Measurements from ENCODE around the gene LRRFIP1.

Gene LRRFIP1

DNA sequence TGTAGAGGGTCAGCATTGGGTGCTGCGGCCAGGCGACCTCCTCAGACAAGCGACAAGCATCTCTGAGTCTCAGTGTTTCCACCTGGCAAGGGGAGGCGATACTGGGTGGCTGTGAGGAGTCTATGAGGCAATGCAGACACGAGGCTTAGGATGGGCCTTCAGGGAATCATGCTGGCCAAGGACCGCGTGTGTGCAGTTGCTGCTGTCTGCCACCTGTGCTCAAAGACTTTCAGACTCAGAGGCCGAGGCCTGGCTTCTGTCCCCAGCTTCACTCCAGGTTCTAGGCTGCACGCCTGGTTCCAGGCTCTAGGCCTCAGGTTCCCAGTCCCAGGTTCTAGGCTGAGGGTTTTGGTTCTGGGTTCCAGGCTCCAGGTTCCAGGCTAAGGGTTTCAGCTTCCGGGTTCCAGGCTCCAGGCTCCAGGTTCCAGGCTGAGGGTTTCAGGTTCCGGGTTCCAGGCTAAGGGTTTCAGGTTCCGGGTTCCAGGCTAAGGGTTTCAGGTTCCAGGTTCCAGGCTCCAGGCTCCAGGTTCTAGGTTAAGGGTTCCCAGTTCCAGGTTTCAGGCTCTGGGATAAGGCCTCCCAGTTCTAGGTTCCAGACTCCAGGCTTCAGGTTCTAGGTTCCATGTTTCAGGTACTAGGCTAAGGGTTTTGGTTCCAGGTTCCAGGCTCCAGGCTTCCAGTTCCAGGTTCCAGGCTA is 14.8 kb downstream of the LRRFIP1 start:
- DNase-seq, result no peak

DNA sequence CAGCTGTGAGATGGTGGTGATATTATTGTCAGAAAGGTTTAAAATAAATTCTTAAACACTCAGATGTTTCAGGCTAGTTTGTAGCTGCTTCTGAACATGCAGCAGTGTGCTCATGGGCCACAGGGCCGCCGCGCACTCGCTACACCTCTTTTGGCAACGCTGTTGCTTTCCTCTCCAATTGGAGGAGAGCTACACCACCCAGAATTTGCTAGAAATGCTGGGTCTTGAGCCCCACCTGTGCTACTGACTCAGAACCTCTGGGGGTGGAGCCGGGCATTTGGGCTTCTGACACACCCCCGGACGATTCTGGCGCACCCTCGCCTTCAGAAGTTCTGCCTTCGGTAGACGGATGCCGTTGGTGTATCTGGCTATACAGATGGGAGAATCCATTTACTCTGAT is 15.7 kb downstream of the LRRFIP1 start:
- DNase-seq, result no peak

DNA sequence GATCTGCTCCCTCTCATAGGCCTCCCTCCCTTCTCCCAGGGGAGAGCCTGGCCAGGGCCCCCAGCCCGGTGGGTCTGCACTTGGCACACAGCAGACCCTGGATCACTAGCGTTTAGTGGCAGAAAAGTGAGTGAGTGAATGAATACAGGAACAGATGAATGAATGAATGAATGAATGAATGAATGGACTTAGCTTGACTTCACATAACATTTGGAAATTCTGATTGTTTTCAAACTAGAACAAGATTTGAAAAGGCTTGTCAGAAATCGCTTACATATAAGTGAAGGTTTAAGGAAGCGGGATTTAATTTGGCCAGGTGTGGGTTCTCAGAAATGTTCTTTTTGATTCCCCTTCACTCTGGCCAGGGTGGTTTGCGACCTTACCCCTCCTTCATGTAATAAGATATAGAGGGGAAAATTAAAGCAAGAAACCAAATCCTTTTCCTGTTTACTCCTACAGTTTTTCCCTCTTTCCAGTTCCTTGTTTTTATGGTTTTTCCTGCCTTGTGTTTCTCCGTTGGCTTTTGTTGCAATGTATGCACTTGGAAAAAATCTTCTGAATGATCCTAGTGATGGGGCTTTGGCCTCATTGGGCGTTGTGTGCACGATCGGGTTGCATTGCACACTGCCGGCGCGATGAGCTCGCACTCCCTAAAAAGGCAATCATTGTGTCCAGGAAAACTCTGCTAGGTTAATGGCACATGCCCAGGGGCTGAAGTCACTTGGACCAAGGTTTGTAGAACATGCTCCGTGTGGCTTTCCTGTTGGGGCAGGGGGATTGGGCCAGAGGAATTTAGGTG is 16.4 kb downstream of the LRRFIP1 start:
- no peak for DNase-seq

GRCh38 chr2:237644381-237644703 is 17.0 kb downstream of the LRRFIP1 start:
- DNase-seq, result no peak

GRCh38 chr2:237645261-237645660 is 17.9 kb downstream of the LRRFIP1 start:
- DNase-seq, result no peak

- no peak for DNase-seq
Measured at GRCh38 chr2:237647176-237648015, 20.0 kb downstream of the LRRFIP1 start.

GRCh38 chr2:237648016-237648381 is 20.6 kb downstream of the LRRFIP1 start:
- DNase-seq, result no peak

DNA sequence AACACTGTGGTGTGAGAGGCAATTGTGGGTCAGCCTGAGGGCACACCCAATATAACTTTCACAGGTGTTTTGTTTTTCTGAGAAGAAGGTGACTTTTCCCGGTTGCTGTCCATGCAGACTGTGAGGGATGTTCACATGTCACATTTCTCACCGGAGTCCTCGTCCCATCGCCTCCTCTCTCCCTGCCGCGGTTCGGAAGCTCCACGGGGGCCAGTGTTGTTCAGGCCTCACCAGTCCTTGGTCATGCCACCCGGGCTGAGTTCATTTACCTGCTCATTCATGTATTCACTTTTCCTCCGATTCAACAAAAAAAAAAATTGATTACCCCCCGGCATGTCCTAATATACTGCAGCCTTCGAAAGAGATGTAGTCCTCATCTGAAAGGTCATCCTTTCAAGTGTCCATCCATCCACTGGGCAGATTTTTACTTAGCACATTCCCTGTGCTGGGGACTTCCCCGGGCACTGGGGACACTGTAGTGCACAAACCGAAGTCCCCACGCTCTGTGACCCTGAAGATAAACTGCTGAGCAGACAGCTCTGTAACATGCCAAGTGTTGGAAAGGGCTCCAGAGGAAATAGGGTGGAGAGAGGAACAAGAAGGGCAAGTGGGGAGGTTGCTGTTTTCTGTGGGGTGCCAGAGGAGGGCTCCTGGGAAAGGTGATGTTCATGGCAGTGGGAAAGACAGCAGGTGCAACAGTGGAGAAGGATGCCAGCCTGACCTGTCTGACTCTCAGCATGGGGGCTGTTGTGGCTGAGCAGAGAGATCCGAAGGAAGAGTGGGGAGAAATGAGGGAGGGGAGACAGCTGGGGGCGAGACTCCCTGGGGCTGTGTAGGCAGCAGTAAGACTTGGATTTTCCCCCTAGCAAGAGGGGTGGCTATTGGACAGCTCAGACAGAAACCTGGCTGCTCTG is 22.4 kb downstream of the LRRFIP1 start:
- no peak for DNase-seq

DNA sequence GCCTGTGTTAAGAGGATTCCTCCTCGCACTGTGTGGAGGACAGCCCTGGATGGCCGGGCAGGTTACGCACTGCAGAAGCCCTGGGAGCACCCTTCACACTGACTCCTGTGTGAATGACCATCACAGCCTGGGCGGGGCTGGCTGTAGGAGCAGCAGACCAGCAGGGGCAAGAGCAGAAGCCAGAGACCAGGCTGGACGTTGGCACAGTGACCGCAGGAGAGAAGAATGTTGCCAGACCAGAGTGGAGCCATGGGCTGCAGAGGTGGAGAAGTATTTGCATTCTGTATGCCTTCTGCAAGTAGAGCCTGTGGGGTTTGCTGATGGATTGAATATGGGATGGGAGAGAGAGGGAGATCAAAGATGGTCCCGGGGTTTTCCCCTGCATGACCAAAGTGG is 23.1 kb downstream of the LRRFIP1 start:
- no peak for DNase-seq

DNA sequence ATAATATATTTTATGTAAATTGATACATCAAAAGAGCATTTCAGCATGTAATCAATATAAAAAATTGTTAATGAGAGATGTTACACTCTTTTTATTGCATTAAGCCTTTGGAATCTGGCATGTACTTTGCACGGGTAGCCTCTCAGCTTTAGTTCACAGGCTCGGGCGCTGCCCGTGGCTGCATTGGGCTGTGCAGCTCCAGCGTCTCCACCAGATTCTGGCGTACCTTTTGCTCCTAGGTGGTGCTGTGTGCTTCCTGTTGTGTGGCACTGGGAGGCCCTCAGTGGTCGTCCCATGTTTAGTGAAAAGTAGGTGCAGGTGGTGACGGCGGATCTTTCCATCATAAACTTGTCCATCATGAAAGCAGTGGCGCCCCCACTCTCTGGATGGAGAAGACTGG is 24.4 kb downstream of the LRRFIP1 start:
- no peak for DNase-seq

DNA sequence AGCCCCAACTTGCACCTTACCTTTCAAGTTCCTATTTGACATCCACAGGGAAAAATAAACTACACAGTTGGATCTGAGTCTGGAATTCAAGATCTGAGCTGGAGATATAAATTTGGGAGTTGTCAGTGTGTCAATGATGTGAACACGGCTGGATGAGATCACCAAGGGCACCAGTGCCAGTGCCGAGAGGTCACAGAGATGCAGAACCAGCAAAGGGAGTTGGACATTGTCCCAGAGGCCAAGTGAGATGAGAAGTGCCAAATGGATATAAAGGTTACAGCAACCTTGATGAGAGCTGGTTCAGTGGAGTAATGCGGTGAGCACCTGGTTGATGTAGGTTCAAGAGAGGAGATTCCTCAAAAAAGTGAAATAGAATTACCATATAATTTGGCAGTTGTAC is 24.8 kb downstream of the LRRFIP1 start:
- no peak for DNase-seq

GRCh38 chr2:237652854-237653253 is 25.5 kb downstream of the LRRFIP1 start:
- DNase-seq, result no peak

DNA sequence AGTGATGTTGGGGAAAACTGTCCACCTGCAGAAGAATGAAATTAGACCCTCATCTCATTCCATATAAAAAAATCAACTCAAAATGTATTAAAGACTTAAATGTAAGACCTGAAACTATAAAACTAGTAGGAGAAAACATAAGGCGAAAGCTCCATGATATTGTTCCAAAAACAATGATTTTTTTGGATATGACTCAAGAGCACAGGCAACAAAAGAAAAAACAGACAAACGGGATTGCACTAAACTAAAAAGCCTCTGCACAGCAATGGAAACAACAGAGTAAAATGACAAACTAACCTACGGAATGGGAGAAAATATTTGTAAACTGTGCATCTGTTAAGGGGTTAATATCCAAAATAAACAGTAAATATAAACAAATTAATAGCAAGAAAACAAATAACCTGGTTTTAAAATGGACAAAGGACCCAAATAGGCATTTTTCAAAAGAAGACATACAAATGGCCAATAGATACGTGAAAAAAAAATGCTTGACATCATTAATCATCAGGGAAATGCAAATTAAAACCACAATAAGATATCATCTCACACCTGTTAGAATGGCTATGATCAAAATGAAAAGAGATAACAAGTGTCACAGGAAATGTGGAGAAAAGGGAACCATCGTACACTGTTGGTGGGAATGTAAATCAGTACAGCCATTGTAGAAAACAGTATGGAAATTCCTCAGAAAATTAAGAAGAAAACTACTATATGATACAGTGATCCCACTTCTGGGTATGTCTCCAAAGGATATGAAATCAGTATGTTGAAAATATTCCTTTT is 26.6 kb downstream of the LRRFIP1 start:
- no peak for DNase-seq

DNA sequence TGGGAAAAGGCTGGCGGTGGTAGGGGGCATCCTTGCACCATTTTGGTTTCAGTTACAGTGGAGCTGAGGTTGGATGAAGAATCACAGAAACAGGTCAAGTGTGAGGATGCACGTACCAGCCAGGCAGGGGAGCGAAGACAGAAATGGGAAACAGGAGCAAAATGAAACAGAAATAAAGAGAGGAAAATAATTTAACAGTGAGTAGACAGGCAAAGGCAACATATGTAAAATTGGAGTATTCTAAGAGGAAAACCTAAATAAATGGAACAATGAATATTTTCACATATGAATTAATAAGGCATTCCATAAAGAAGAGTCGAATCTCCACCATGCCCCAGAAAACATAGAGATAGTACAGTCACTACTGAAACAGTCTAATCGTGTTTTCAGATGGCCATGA is 29.7 kb downstream of the LRRFIP1 start:
- DNase-seq, result no peak

DNA sequence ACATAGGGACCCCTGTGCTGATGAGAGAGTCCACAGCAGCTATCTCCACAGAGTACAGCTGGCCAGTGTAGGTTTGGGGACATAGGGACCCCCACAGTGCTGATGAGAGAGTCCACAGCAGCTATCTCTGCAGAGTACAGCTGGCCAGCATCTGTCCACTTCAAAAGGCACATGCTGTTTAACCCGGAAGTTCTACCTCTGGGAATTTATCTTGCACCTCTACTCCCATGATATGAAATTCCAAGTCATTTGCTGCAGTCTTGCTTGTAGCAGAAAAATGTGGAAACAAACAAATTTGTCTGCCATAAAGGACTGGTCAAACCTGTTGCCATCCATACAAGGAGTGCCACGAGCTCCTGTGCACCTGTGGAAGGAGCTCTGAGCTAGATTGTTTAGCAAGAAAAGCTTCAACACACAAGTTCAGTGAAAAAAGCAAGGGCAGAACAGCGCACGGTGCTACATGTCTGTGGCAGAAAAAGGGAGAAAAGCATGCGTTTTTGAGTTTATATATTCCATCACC is 33.1 kb downstream of the LRRFIP1 start:
- no peak for DNase-seq

DNA sequence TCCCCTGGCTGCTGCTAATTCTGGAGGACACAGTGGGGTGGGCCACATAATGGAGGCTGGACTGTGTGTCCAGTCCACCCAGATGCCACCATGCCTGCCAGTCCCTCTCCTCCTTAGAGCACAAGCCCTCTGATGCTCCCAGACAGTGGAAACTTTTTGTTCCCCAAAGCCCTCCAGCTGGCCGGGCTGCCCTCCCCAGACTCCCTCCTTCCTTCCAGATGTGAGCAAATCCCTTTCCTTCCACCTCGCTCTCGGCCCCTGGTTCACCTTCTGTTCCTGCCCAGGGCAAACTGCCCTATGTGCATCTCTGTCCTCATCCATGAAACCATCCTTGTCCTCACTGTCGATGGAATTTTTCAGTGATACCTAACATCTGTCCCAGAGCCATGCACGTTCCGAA is 33.9 kb downstream of the LRRFIP1 start:
- DNase-seq, result no peak

DNA sequence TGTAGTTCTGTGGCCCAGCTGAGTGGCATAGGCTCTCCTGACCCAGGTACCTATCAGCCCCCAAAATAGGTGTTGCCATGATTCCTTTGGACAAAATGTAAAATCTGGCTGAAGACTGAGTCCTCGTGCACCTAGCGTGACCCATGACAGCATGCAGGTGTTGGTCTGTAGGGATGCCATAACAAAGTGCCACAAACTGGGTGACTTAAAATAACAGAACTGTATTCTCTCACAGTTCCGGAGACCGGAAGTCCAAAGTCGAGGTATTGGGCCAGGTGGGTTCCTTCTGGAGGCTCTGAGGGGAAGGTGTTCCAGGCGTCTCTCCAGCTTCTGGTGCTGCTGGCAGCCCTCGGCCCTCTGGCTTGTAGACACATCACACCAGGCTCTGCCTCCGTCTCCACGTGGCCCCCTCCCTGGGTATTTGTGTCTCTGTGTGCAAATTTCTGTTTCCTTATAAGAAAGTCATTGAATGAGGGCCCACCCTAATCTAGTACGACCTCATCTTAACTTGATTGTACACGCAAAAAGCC is 34.5 kb downstream of the LRRFIP1 start:
- DNase-seq, result no peak

DNA sequence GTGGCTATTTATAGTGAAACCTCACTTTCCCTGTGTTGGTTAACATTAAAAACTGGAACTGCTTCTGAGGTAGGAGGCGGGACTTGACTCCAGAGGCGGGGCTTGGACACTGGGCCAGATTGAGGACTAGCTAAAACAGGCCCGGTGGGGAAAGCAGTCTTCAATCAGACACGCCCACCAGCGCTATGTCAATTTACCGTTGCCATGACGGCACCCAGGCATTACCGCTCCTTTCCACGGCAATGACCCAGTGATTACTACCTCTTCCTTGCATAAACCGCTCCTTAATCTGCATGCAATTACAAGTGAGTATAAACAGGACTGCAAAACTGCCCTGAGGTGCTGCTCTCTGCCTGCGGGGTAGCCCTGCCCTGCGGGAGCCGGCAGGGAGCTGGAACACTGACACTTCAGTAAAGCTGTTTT is 35.3 kb downstream of the LRRFIP1 start:
- peak; percentile 60 for DNase-seq

DNA sequence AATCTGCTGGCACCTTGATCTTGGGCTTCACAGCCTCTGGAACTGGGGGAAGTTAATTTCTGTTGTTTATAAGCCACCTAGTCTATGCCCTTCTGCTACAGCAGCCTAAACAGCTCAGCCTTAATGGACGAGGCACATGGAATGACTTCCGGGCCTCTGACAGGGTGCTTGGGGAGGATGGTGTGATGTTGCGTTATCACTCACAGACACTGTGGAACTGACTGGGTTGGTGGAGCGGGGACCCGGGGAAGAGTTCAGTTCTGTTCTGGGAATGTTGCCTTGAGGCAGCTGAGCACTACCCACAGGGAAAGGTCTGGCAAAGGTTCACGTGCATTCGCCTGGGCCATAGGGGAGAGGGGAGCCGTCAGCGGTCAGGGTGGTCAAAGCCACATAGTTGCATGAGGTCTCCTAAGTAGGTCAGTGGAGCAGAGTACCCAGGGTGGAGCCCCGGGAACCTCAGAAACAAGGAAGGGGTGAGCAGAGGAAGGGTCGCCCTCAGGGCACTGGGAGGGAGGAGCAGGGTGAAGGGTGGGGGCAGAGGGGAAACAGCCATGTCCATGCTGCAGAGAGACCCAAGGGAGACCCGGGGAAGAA is 36.2 kb downstream of the LRRFIP1 start:
- DNase-seq, result no peak

DNA sequence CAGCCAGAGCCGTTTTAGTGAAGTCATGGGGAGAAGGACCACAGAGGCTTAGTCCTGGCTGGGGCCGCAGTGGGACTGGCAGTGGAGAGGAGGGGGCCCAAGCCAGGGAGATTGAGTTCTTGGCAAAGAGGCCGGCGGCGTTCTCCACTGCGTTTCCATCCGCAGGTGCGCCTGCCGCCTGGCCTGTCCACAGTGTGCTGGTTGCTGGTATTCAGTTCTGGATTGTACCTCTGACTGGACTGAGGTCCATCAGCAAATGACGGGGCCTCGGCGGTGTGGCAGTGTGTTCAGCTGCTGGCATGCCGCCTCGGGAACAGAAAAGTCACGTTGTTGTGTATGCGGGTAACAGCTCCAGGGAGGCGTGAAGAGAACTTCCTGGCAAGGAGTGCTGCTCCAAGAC is 36.8 kb downstream of the LRRFIP1 start:
- no peak for DNase-seq

DNA sequence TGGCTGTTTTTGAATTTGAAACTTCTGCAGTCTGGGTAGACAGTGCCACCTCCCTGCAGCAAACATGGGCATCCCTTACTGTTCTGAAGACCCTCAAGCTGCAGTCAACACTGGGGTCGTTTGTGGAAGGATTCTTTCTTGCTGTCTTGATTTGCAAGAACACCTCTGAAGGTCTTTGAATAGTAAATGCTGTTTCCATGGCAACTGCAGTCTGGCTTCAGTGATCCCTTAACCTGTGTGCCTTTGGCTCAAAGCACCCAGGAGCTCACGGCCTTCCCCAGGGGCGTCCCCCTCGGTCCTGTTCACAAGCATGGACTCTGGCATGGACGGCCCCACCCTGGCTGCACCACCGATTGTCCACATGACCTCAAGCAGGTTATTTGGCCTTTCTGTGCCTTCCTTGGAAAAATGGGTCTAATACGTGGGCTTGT is 38.3 kb downstream of the LRRFIP1 start:
- no peak for DNase-seq
